ENCODE results near the gene MAD1L1. TPM values are rescaled to one million over a fixed set of nuclear protein-coding genes. Genes with fewer than 3 reads are reported as not detected.

Gene MAD1L1
- total and polyA plus RNA-seq, 2 of the 13 experiments (the other 11 are each of a cell fraction or from before 2014, with no cell fraction given) = 17.4 to 64.7 TPM

GRCh38 chr7:1846331-1847065 is 386.2 kb downstream of the MAD1L1 start:
- CTCF ChIA-PET (ENCODE audit: low intra/inter-chr PET ratio, low total read pairs) = no interaction called here
- in situ Hi-C loops (cut with HindIII; ENCODE audit: extremely low pct_ligation_motif_present, low pct_unique_long_range_greater_than_20kb) = no loop called here
- TF ChIP-seq MXI1 (IDR thresholded peaks at IDR 0.05; ENCODE audit: borderline replicate concordance, low read depth, low read length) (no peak), ZBTB37 (CRISPR knock-in tag; IDR thresholded peaks at IDR 0.05) (no peak), TFAP4 (IDR thresholded peaks at IDR 0.05; ENCODE audit: borderline replicate concordance, low read depth) (no peak), RORA (CRISPR knock-in tag; IDR thresholded peaks at IDR 0.05) (no peak), ZBTB46 (CRISPR knock-in tag; IDR thresholded peaks at IDR 0.05; ENCODE audit: borderline replicate concordance) (no peak), MLXIP (CRISPR knock-in tag; IDR thresholded peaks at IDR 0.05; ENCODE audit: borderline replicate concordance) (no peak), POLR2AphosphoS2 (IDR thresholded peaks at IDR 0.05; ENCODE audit: low read depth, low read length) (no peak), THAP9 (CRISPR knock-in tag; IDR thresholded peaks at IDR 0.05; ENCODE audit: borderline replicate concordance) (no peak)

More at GRCh38 chr7:1846331-1847065, 386.2 kb downstream of the MAD1L1 start:
- no peaks in the 10 kb centered on the region for H4K20me1 ChIP-seq (ENCODE audit: insufficient read depth, low read length)
- no peaks in the 10 kb centered on the region for H3K9me3 ChIP-seq (ENCODE audit: low read length)
- H3K4me1 ChIP-seq (ENCODE audit: insufficient read depth, low read length) = peaks cover 14% of the 10 kb centered on the region
- no peak for FAIRE-seq
- POLR2A ChIA-PET = no interaction called here
- H3K4me3 ChIP-seq (replicated peaks in 1 of 3; ENCODE audit: insufficient read depth in 1 of 3, low read depth in 2 of 3, low read length in 3 of 3) = no peak overlapping the region
- ATAC-seq = no peak
- DNase-seq (ENCODE audit: low spot score) = no peak
- no peak overlapping the region for H2AFZ ChIP-seq (ENCODE audit: low read length)
- no peak overlapping the region for H3K9ac ChIP-seq (ENCODE audit: insufficient read depth, low read depth, low read length)
- no peaks in the 10 kb centered on the region for H3K79me2 ChIP-seq (ENCODE audit: insufficient read depth, low read length)
- no TSS peak for BruUV-seq (replicated peaks)
- no peaks in the 10 kb centered on the region for H3K27me3 ChIP-seq (ENCODE audit: control insufficient read depth in 1 of 2, insufficient read depth in 2 of 2, low read length in 2 of 2)
- H3K4me2 ChIP-seq (ENCODE audit: low read depth, low read length) = no peak overlapping the region
- H3K27ac ChIP-seq (ENCODE audit: extremely low read length, insufficient read depth, low read length) = no peak overlapping the region
- intact Hi-C loops (cut with micrococcal nuclease; ENCODE audit: unreplicated experiment) = no loop called here
- H3K36me3 ChIP-seq (replicated peaks in 1 of 2; ENCODE audit: control insufficient read depth in 1 of 2, insufficient read depth in 2 of 2, low read length in 2 of 2) = peaks cover 1 to 4% of the 10 kb centered on the region in 2 experiments; a peak in 1 of 5 replicates
- 97% methylated on average over 16 of the region's 29 CpGs for WGBS (ENCODE audit: low lambda C conversion rate)

Data from HepG2 (cell line).